Measurements from ENCODE around the gene TLE2.

The TLE2 gene

DNA sequence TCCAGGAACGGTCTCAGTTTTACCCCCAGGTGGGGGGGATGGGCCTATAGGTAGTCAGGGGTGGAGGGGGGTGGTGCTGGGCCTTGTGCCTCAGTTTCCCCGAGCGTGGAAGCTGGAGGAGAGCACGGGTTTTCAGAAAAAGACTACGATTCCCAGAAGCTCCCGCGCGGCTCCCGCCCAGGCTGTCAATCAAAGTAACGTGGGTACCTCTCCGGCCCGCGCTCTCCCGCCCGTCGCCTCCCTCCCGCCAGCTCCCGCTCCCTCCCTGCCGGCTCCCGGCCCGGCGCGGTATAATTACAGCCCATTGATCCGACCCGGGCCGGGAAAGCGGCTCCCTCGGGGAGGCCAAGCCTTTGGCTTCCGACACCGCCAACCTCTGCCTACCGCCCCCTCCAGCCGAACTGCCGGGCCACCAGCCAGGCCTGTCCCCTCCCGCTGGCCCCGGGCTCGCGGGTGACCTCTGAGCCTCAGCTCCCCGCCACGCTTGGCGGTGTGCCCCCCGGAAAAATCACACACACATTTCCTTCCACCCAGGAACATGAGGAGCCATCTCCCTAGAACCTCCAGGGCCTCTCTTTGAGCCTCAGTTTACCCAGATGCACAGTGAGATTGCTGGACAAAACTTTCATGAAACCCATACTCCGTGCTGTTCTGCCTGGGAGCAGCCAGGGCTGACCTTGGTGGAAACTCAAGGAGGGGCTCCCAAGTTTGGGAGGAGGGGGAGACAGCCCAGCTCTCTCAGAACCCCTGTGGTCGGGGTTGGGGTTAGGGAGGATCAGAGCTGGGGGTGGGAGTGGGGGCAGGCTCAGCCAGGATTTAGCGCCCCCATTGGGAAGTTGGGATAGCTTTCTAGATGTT, 7.3 kb upstream of the TLE2 start:
- DNase-seq = peak; percentile 84

DNA sequence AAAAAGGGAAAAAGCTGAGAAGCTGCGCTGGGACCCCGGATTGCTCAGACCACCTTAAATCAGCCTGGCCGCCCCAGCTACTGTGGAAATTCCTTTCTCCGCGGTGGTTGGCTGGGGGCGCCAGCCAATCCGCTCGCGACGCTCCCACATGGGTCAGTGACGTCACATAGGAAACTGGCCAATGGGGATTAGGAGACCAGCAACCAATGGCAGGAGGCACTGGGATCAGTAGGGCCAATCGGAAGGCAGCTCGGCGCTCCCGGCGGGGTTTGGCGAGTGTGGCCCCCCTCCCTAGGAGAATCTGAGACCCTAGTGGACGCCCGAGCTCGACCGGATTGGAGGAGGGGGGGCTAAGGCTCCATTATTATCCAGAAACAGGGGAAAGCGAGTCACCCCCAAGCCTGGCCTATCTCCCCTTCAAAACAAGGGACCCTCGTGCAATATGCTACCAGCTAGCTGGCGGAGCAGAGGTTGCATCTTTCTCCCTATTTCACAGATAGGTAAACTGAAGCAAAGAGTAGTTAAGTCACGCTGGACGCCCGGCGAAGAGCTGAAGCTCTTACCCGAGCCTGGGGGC, 6.5 kb upstream of the TLE2 start:
- DNase-seq = peak; percentile 96

DNA sequence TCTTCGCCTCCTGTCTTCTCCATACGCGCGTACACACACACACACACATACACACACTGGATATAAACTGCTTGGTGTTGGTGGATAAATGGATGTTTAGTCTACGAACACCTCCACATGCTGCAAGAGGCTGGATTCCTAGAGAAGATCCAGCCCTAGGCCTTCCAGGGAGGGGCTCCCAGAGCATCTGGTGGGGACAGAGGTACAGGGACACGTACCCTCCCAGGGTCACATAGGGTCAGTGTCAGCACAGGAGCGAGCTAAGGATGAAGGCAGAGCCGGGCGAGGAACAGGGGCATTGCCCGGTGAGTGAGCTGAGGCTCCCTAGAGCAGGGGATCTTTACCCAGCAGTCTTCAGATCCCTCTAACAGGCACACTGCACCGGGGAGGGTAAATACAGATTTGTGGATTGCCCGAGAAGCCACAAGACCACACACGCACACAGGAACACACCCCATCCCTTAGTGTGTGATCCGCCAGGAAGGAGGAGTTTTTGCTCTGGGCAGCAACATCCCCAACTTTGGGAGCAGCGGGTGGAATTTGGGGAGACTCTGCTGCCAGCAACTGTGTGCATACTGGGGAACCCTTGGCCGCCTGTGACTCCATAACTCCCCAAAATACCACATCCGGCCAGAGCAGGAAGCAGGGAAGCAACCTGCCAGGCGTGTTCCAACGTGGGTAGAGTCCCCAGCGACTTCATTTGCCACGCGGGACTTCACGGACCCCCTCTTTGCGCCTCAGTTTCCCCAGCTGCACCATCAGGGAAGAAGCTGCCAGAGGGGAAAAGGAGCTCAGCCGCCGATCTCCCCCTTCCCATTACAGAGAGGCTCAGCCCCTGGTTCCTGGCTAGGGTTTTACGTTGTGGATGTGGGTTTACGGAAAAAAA, 5.8 kb upstream of the TLE2 start:
- peak; percentile 53 for DNase-seq

DNA sequence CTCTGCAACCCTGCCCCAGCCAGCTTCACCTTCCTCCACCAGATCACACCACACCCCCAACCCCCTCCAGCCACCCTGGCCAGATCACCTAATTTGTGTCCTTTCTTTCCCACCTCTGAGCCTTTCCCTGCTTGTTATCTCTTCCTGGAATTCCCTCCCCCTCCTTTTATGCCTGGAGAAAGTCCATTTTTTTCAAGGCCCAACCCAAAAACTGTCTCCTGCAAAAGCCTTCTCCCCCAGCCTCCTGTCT, 5.3 kb upstream of the TLE2 start:
- no peak for DNase-seq

DNA sequence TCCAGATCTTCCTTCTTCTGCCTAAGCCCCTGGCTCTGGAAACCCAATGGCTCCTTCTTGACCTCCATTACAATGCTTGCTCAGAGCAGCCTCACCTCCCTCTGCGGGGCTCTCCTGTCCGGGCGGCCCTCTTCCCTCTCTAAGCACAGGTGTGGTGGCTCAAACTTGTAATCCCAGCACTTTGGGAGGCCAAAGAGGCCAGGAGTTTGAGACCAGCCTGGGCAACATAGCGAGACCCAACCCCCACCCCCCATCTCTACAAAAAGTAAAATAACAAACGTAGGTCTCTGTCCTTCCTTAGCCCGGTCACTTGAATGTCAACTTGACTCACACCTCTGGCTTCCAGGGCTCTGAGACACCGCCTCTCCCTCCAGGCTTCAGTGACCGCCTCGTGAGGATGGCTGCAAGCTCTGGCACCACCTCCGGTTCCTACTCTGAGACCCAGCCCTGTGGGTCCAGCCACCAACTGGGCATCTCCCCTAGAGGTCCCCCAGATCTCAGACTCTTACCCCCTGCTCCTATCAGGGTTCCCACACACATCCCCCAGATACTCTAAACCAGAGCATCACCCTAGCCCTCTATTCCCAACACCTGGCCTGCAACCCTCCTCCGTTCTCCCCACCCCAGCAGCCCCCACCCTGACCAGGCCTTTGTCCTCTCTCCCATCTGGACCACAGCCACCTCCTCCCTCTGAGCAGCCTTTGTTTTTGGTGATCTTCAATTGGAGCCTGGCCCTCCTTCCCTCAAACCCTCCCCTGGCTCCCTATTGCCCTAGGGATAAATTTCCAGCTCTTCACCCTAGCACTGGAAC, 4.7 kb upstream of the TLE2 start:
- no peak for DNase-seq

DNA sequence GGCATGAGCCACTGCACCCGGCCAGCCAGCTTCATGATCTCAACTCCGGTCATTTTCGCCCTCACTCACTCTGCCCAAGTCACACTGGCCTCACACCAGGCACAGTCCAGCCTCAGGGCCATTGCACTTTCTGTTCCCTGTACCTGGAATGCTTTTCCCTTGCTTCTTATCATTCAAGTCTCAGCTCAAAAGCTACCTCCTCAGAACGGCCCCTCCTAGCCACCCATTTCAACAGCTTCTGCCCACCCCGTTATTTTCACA, 2.5 kb upstream of the TLE2 start:
- DNase-seq = no peak

DNA sequence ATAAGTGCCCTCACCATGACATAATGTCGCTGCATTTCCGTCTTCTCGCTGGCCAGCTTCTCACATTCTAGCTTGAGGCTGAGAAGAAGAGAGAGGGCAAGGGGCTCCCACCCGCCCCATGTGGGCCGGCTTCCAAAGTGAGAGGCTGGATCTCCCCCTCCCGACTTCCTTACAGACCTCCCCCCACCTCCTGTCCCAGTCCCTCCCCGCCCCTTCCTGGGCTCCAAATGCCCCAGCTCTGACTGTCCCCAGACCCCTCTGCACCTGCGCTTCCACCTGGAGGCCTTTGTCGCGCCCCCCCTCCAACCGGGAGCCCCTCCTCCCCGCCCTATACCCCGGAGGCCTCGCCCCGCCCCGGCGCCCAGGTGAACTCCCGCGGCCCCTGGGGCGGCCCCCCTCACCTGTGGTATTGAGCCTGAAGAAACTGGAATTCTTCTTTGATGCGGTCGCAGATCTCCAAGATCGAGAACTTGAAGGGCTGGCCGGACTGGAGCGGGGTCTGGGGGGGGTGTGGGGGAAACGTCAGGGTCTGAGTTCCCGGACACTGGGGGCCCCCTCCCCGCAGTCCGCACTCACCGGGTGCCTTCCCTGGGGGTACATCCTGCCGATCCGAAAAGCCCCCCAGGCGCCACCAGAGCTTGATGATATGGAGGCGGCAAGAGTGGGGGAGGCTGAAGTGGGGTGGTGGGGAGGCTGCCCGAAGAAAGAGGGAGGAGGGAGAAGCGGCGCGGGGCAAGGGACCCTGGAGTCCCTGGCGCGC, 595 bp downstream of the TLE2 start:
- DNase-seq = peak; percentile 38

DNA sequence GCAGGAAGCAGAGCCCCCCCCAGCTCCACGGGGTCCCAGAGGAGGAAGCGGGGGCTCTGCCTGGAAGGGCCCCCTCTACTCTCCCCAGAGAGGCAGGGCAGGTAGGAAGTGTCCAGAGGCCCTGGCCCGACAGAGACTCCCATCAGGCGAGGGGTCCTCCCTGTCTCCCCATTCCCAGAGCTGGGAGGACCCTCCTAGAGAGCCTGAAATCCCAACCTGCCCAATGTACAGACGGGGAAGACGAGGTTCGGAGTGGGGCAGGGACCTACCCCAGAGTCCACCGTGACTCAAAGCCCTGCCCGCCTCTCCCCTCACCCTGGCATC, 1.1 kb downstream of the TLE2 start:
- no peak for DNase-seq

DNA sequence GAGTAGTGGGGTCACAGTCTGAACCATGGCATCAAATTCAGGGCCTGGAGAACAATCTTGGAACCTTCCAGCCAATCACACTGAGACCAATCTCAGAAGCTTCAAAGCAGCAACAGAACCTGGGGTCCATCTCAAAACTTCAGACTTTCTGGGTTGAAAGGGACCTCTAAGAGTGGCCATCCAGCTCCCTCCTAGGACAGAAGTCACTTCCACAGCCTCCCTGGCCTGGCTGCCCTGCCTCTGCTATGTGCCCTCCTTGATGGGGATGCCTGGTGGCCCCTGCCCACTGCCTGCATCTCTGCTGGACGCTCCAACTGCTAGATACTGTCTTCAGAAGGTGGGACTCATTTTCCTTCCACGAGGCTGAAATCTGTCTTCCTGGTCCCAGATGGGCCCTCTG, 1.8 kb downstream of the TLE2 start:
- no peak for DNase-seq

DNA sequence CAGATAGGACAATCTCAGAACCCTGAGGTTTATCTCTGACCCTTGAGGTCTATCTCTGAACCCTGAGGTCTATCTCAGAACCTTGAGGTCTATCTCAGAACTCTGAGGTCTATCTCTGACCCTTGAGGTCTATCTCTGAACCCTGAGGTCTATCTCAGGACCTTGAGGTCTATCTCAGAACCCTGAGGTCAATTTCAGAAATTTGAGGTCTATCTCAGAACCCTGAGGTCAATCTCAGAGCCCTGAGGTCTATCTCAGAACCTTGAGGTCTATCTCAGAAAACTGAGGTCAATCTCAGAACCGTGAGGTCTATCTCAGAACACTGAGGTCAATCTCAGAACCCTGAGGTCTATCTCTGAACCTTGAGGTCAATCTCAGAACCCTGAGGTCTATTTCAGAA, 2.3 kb downstream of the TLE2 start:
- DNase-seq = no peak

DNA sequence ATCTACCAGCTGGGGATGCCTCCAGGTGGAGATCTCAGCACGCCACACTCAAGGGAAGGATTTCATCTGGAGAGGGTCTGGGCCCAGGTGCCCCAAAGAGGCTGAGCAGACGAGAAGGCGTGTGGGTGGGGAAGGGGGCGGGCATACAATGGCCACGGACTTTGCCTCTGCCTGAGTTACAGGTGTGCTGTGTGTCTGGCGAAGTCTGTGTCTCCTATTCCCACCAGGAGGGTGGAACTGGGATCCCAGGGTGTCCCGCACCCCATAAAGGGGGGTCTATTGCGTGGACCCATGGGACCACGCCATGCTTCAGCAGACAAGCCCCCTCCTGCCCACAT, 3.6 kb downstream of the TLE2 start:
- no peak for DNase-seq

DNA sequence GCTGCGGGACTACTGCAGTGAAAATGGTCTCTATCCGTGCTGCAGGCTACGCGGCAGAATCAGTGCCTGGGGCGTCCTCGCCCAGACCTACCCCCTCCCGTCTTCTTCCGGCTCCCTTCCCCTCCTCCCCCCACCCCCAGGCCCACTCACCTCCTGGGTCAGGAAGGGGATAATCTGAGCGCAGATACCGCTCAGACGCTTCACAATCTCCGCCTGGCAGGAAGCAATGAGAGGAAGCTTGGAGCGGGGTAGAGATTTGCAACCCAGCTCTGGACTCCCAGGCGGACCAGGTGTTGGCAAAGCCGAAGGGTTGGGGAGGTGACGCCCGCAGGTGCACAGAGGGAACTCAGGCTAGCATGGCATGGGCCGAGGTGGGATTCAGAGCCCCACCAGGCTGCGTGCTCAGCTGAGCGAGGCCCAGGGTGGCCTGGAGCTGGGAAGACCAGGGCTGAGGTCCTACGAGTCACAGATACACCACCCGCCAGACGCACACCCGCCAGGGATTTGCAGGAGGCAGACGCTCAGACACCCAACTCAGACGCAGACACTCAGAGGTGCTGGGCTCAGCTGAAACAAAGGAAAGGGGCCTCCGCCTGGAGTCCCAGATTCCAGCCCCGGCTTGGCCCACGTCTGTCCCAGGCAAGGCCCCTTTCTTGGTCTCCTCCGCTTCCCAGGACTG, 4.1 kb downstream of the TLE2 start:
- DNase-seq = peak; percentile 58

DNA sequence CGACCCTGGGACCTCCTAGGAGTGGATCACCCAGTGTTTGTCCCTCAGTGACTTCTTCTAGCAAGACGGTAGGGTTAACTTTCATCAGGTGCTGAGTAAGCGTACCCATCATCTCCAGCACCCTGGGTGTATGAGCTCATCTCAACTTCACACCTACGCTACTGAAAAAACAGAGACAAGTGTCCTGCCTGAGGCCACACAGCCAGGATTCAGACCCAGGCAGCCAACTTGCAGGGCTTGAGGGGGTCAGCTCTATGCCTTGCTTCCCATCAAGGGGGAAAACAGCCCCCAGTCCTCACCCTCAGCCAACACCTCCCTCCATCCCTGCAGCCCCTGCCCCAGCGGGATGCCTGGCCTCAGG, 4.6 kb downstream of the TLE2 start:
- no peak for DNase-seq

DNA sequence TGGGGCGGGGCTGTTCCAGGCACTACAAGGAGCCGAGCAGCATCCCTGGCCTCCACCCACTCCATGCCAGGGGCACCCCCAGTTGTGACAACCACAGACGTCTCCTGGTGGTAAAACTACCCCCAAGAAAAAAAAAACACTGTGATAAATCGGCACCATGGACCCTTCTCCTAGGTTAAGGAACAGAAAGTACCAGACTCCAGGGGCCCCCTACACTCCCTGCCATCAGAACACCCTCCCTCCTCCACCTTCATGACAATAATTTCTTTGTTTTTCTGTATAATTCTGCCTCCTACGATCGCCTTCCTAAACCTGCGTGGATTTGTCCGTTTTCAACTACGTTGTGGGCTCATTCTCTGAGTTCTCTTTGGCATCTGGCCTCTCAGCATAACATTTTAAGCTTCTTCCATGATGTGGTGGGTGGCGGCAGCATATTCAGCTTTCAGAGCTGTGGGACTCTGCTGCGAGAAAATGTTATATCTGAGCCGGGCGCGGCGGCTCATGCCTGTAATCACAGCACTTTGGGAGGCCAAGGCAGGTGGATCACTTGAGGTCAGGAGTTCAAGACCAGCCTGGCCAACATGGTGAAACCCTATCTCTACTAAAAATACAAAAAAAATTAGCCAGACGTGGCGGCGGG, 8.6 kb downstream of the TLE2 start:
- no peak for DNase-seq

DNA sequence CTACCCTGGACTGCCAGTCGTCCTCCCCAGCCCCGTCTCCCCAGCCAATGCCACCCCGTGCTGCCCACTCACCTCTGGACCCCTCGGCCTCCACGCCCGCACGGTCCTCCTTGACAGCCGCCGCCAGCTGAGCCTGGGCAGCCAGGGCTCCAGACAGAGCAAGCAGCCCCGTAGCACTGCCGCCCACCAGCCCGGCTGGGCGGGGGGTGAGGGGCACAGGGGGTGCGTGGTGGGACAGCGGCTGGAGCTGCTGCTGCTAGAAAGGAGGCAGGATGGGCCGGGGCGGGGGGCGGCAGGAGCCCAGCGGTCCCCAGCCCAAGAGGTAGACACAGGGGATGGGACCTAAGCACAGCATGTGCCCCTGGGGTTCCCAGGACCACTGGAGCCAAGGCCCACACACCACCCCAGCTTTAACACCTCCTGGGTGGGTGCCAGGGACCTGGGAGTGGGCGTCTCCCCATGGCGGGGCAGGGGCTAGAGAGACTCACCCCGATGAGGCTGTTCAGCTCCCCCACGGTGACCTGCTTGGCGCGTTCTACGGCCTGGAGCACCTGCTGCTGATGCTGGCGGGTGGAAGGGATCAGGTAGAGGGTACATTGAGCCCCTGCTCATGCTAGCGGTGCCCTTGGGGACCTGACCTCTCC, 9.7 kb downstream of the TLE2 start:
- no peak for DNase-seq

DNA sequence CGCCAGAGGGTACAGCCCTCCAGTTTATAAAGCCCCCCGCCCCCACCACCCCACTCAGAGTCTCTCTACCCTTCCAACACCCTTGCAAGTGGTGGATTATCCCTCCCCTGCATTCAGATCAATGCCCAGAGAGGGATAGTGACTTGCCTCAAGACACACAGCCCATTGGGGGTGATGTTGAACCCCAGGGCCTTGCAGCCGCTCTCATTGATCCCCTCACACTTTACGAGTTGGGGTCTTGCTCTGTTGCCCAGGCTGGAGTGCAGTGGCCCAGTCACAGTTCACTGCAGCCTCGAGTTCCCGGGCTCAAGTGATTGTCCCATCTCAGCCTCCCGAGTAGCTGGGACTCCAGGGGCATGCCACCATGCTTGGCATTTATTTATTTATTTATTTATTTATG, 11.2 kb downstream of the TLE2 start:
- no peak for DNase-seq

DNA sequence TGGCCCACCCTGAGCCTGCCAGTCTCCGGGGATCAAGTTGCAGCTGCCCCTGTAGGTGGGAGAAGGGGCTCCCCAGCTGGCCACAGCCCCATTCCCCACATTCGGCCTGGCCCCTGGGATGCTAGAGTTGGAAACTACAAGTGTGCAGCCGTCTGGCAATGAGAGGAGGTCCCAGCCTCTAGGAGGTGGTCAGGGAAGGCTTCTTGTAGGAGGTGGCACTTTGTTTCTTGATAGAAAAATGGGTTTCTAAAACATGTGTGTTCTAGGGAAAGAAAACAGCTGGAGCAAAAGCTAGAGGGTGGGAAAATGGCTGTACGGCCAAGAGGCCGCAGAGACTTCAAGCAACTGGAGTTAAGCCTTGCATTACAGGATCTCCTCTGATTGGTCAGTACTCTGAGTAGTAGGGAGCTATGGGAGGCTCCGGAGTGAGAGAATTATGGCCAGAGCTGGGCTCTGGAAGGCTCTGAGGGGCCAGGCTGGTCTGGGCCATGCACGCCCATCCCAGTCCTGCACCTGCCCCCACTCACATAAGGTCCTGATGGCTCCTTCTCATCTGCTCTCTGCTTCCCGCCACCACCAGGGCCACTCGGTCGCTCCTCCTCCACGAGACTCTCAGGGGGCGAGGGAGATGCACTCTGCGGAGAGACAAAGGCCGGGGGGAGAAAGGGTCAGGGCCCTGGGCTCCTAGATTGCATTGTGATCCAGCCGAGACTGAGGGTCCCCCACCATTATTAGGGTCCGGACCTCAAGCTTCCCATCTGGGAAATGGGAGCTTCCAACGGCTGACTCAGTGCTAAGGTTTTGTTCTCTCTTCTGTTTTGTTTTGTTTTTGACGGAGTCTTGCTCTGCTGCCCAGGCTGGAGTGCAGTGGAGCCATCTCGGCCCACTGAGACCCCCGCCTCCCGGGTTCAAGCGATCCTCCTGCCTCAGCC, 13.7 kb downstream of the TLE2 start:
- DNase-seq = no peak

DNA sequence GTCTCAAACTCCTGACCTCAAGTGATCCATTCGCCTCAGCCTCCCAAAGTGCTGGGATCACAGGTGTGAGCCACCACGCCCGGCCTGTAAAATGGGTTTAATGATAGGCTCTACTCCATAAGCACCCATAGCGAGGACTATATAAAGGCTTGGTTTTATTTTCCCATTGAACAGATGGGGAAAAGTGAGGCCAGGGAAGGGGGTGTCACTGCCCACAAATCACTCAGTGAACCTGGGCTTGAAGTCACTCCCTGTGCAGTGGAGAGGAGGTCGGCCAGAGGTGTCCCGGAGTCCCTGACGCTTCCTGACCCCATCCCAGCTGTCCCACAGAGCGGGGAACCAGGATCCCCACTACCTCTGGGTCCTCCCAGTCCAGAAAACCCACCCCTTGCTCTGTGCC, 14.9 kb downstream of the TLE2 start:
- DNase-seq = no peak

DNA sequence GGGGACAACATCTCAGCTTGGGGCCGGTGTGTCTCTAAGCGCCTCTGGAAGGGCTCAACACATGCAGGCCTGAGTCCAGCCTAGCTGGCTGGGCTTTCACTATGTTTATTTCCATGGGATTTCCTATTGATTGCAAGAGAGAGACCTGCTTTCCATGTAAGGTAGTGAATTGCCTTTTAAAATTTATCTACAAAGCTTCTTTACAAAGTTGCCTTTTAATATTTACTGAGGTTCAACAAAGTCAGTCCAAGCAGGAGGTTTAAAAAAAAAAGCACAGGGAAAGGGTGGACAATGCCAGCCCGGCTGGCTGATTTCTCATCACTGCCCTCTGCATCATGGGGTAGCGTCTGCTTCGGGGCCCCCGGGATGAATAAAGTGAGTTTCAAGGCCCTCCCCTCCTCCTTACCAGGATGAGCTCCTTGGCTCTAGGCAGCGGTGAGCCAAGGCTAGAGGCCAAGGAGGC, 15.8 kb downstream of the TLE2 start:
- no peak for DNase-seq

DNA sequence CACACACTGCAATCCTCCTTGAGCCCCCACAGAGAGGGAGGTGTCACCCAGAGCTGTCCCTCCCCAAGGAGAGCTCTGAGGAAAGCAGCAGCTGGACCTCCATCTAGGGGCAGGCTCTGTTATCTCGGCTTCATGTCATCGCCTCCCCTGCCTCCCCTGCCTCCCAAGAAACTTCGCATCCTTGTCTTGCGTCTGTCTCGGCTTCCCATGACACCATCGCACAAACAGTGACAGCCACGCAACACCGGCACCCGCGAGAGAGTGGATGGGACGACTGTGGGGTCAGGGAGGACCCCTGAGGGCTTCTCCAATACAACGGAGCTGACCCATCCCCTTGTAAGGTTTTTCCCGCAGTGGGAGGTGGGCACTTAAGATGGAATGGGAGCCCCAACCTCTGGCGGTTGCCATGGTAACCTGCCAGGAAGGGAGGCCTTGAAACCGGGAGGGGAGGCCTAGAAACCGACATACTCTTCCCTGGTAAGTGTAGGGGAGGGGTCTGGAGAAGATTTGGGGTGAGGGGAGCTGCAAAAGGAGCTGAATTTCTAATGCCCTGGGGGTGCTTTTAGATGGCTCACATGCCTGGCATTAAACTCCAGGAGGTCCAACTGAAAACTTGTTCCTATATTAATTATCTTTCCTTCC, 16.3 kb downstream of the TLE2 start:
- no peak for DNase-seq

All from CD4-positive, alpha-beta T cell treated with Interleukin-6 for 4 hours (primary cell).